Epithelial cell of alveolus of lung (primary cell): ENCODE data around the gene NRIP1. TPM values are rescaled to one million over a fixed set of nuclear protein-coding genes. Genes with fewer than 3 reads are reported as not detected.

Experiments
- total RNA-seq: library from RNA; depleted of rRNA; stranded (reverse); fragments of >200 nt; gene quantifications from 2 replicates; pipeline ENCODE4 v1.2.1, GENCODE V29; 2015

NRIP1 gene
- 18.4 and 59.2 TPM in 2 replicates for total RNA-seq

GRCh38 chr21:15064576-15065391 lies at the start of gene NRIP1:
Gene NRIP1 (minus strand): TSS chr21:15065000. CDS start chr21:14968192, 96,808 bp downstream.

